HG02970 (cell line): ENCODE measurements around the gene CYP24A1.
A peak's percentile ranks its signal among the peaks of the same experiment; 100 is the strongest.

Source experiments
- ATAC-seq: cut with Tn5 transposase; IDR thresholded peaks from one replicate; pipeline ENCODE4 v1.9.1; 2021; ENCODE audit warnings: mild to moderate bottlenecking, moderate library complexity, moderate number of reproducible peaks; ENCODE audit not compliant: unreplicated experiment, low FRiP score

Gene CYP24A1

DNA sequence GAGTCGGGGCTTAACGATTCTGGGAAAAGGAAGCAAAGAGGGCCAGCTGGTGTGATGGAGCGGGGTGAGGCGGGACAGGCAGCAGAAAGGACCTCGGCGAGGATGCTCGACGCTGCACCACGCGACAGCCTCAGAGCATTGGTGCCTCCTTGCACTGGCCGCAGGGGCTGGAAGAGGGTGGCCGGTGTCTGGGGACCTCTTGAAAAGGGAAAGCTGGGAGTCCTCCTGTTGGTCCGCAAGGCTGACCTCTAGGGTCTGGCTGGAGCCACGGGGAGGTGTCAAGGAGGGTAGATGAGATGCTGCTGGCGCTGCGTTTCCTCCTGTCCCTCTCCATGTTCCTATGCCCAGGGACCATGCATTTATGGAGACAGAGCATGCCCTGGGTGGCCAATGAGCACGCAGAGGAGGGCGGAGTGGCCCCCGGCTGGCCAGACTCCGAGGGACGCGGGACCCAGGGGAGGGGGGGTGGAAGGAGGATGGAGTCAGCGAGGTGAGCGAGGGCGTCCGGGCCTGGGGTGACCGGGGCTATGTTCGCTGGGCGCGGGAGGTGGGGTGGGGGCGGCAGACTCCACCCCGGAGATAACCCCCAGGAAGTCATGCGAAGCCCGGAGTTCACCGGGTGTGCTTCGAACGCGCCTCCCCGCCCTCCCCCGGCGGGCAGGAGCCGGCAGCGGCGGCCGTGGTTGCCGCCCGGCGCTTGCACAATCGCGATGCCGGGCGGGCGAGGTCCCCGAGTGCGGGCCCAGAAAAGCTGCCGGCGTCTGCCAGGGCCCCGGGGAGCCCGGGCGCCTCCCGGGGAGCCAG, at the start of gene CYP24A1:
Gene CYP24A1, minus strand, starts transcription at position 334 of the 804 bp plus-strand sequence. CDS start 407 bp downstream, outside the sequence.
- ATAC-seq: no peak

- no peak for ATAC-seq
These were observed 49.5 kb upstream of the CYP24A1 start for GRCh38 chr20:54223285-54223684.

DNA sequence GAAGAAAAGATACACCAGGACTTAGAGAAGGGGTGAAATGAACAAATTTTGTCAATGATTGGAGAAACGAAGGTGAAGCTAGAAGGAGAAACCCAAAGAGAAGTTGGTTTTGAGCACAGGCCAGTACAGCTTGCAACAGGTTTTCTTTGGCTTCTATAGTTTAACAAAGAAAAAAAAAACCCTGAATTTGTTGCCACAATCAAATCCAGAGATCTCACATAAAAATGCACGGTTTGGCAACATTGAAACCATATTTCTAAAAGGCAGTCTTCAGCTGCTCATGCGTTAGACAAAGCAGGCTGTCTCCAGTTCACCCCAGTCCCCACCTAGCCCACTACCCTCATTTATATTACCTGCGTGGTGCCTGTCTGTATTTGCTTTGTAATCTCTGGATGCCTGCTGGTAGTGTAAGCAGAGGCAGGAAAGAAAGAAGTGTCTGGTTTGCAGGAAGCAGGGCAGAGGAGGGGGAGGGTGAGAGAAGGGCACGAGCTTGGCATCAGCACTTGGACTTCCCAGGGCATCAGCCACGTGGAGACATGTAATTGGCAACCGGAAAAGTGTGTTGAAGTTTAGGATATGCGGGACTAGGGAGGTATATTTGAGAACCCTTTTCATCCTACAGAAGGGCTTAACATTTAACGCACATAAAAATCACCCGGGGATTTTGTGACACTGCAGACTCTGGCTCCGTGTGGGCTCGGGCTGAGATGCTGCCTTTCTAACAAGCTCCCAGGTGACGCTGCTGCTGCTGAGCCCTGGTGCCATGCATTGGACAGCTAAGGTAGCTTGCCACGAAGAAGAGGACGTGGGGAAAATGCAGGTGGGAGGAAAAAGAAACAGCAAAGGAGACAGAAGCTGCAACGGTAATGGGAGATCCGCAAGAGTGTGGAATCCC, 48.5 kb upstream of the CYP24A1 start:
- ATAC-seq: no peak

- no peak for ATAC-seq
These were observed 47.6 kb upstream of the CYP24A1 start for GRCh38 chr20:54221353-54221752.

- ATAC-seq: no peak
These were observed 46.9 kb upstream of the CYP24A1 start for GRCh38 chr20:54220722-54221121.

DNA sequence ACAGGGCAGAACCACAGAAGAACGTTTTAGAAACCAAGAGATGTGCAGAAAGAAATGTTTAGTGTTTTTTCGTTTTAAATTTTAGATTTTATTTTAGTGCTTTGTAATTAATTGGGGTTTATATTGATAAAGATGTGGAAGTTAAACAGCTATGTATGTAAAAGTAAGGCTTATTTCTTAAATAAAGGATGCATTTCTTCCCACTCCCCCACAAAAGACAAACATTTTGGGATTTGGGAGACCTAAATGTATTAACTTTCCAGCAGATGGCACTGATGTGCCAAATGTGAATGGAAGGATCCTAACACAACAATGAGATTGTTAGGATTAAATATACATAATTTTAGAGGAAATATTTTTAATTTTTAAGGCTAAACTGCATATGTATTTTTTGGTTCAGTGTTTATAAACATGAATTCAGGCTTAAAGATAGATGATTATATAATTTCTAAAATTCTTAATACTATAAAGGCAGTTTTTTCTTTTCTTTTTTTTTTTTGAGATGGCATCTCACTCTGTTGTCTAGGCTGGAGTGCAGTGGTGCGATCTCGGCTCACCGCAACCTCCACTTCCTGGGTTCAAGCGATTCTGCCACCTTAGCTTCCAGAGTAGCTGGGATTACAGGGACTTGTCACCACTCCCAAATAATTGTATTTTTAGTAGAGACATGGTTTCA, 46.1 kb upstream of the CYP24A1 start:
- ATAC-seq: no peak

DNA sequence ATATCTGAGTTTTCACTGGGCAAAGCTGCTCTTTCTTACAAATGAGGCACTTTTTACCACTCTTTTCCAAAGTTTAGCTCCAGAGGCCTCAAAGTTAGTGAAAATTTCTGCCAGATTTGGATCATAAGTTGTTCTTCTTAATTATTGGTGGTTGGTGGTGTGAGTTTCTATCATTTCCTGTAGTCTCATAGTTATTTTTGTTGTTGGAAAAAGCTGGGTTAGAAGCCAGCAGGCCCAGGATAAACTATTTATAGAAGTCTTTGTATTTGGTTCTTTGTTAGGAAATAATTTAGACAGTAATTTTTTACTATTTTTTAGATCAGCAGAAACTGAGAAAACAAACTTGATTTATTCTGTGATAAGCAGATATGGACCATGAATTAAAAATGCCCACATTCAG, 44.7 kb upstream of the CYP24A1 start:
- no peak for ATAC-seq

DNA sequence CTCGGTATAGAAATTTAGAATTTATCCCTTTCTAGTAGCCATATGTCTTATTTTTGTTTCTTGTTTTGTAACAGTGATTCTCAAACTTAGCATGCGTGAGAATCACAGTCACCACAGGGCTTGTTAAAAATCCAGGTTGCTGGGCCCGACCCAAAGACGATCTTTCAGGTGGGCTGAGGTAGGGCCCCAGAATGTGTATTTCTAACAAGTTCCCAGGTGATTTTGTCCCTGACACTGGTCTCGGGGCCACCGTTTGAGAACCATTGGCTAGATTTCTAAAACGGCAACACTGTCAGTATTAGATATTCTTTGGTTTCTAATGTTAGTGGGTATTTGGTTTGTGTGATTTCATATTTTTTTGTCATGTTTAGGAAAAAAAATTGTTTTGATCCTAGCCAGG, 44.0 kb upstream of the CYP24A1 start:
- no peak for ATAC-seq

GRCh38 chr20:54215157-54215789, 41.5 kb upstream of the CYP24A1 start:
- ATAC-seq: no peak

- ATAC-seq: no peak
These were observed 40.8 kb upstream of the CYP24A1 start for GRCh38 chr20:54214566-54214965.

DNA sequence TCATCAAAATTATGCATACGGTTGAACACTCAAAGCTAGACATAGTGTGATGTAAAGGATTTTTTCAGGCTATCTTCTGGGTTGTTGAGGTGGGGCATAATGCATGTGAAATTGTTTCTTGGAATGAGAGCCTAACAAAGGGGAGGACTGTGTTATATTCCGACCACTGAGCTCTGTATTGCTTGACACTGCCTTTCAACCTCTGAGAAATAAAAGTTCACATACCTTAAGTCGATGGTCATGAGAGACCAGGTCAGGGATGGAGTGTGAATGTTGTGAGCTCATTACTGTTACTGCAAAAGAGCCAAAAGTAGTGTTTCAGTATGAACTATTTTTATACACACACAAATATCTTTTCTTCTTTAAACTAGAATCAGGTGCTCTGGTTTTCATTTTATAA, 39.1 kb upstream of the CYP24A1 start:
- ATAC-seq: no peak

- ATAC-seq: no peak
These were observed 38.4 kb upstream of the CYP24A1 start for GRCh38 chr20:54212226-54212625.

GRCh38 chr20:54209216-54209813, 35.5 kb upstream of the CYP24A1 start:
- ATAC-seq: no peak

DNA sequence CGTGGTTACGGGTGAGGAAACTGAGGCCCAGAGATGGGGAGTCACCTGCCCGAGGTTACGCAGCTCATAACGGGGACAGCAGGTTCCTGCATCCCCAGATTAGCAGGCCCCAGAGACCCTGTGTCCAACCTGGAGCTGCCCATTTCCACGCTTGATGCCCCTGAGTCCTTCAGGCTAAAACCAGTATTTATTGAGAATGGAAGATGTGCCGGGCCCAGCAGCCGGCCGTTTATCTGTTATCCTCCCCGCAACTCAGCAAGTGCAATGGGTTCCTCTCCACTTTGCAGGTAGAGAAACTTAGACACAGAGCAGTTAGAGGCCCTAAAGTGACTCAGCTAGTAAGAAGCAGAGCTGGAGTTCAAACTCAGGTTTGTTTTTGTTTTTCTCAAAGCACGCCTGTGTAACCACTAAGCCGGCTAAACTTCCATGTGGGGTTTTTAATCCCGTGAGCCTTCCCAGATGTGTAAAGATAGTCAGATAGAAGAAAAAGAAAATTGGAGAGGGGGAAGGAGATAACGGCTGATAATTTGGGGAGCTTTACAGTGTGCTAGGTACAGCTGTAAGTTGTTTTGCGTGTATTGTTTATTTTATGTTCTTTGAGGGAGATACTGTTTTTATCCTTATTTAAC, 34.9 kb upstream of the CYP24A1 start:
- no peak for ATAC-seq

DNA sequence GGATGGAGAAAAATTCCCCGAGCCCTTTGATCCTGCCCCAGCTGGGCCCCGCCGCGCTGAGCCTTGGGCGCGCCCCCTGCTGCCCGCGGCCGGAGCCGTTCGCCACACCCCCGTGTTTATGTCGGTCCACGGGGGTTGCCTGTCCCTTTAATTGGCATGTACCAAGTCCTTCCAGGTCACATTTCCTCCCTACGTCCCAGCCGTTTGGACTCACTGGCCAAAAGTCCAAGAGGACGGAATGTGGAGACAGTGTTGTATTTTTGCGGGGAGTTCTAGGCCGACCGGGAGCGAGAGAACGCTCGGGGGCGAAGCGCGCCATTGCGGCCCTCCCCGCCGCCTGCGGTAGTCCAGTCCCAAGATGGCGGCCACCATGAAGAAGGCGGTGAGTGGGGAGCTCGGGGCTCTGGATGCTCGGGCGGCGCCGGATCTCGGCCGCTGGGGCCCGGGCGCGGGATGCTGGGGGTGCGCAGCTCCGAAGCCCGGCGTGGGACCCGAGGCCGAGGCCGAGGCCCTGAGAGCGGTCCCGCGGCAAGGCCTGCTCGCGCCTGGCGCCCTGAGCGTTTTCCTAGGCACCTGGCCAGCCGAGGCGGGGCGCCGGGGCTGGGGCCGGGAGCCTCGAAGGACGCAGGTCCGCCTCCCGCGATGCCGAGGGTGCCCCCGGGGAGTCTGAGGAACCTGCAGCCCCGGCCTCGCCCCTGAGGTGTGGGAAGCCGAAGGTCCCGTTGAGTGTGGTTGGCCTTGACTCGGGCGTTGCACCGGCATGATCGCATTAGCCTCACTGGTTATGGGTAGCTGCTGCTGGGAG, 34.2 kb upstream of the CYP24A1 start, which contains the start of gene PFDN4:
Gene PFDN4, plus strand, starts transcription at position 345 of the 805 bp plus-strand sequence. Its CDS starts 14 bp downstream, at position 359.
- ATAC-seq: peak; percentile 94

- no peak for ATAC-seq
These were observed 33.4 kb upstream of the CYP24A1 start for GRCh38 chr20:54207053-54207742.

- no peak for ATAC-seq
These were observed 31.7 kb upstream of the CYP24A1 start for GRCh38 chr20:54205450-54205849.

GRCh38 chr20:54204481-54204880, 30.7 kb upstream of the CYP24A1 start:
- ATAC-seq: no peak
